Measurements from ENCODE around the gene MYT1. TPM values are rescaled to one million over a fixed set of nuclear protein-coding genes. Genes with fewer than 3 reads are reported as not detected.

The MYT1 gene
- total and polyA plus RNA-seq, 9 of the 15 experiments (the other 6 are each of a cell fraction or from before 2014, with no cell fraction given), result 0.02 to 0.12 (median 0.06) TPM; not detected in 4

DNA sequence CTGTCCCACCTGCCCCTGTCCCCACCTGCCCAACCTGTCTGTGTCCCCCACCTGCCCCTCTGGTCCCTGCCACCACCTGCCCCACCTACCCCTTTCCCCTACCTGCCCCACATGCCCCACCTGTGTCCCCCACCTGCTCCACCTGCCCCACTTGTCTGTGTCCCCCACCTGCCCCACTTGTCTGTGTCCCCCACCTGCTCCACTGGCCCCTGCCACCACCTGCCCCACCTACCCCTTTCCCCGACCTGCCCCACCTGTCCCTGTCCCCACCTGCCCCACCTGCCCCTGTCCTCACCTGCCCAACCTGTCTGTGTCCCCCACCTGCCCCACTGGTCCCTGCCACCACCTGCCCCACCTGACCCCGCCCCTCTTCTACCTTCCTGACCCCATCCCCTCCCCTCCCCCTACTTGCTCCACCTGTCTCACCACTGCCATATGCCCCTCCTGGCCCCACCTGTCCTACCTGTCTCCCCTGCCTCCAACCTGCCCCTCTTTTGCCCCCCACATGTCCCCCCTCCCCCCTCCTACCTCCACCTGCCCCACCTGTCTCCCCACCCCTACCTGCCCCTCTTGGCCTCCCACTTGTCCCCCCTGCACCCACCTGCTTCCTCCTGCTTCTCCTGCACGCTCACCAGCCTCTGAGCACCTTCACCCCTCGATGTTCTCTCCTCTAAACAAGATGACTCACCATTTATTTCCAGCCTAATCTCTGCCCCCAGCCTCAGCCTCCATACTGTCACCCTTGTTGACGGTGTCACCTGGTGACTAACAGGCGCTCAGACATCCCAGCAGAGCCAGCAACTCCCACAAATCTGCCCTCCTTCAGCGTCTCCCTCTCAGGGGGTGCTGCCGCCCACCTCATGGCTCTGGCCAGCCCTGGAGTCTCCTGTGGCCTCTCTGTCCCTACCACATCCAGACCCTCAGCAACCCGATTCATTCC is 5.6 kb upstream of the MYT1 start (continued):
- TF ChIP-seq CBFA2T3 (IDR thresholded peaks at IDR 0.05) (peak; percentile 32; the same call in 1 of the 2 replicates), TBL1XR1 (IDR thresholded peaks at IDR 0.05; ENCODE audit: low read length in 2 of 2) (no peak), RBM25 (IDR thresholded peaks at IDR 0.05; ENCODE audit: low read depth, low read length, severe bottlenecking) (no peak), CBFA2T2 (conservative IDR thresholded peaks at IDR 0.05) (0 out of 2 replicates have a peak, but pooled peaks have one; percentile 6)

DNA sequence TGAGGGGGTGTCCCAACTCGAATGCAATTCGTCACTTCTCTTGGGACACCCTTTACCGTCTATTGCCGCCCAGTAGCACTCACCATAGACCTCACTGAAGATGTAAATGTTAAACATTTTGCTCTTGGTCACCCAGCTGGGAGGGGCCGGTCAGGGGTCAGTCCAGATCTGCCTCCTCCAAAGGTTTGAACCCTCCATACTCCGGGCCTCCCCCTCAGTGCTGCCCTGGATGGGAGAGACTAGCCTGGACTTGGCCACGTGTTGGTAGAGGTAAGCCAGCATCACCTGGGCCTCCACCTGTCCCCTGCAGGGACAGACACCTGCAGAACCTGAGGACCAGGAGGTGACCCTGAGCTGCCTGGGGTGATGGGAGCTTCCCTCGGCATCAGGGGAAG is 5.0 kb upstream of the MYT1 start:
- no TSS peak for BruUV-seq (replicated peaks)
- WGBS (ENCODE audit: insufficient coverage, low coverage, missing lambda C conversion rate), result 2% methylated on average over 8 of the region's 8 CpGs
- Histone ChIP-seq H3K4me2 (ENCODE audit: insufficient read depth, low read length) (no peak overlapping the region), H3K4me1 (replicated peaks in 1 of 2; ENCODE audit: control insufficient read depth in 2 of 2, insufficient read depth in 2 of 2, low read length in 2 of 2) (peaks cover 0 to 18% of the 10 kb centered on the region in 2 experiments; a peak in 1 of 5 replicates), H3K27ac (ENCODE audit: extremely low read depth, low read depth, low read length) (no peak overlapping the region), H3K4me3 (no peak overlapping the region), H3K79me2 (ENCODE audit: control insufficient read depth, insufficient read depth, low read length) (no peaks in the 10 kb centered on the region), H3K36me3 (ENCODE audit: control insufficient read depth, insufficient read depth, low read length) (no peaks in the 10 kb centered on the region), H4K20me1 (replicated peaks; ENCODE audit: control insufficient read depth, insufficient read depth, low read length) (peaks cover 11% of the 10 kb centered on the region), H3K9ac (ENCODE audit: insufficient read depth in 1 of 2, low read depth in 2 of 2, low read length in 2 of 2) (no peak overlapping the region), H3K9me1 (ENCODE audit: control insufficient read depth, insufficient read depth, low read length) (peaks cover 2% of the 10 kb centered on the region), H2AFZ (ENCODE audit: low read depth, low read length) (no peak overlapping the region), H3K27me3 (ENCODE audit: control insufficient read depth in 2 of 2, insufficient read depth in 2 of 2, low read length in 2 of 2) (peaks cover 13 to 63% of the 10 kb centered on the region in 2 experiments), H3K9me3 (replicated peaks; ENCODE audit: control insufficient read depth, insufficient read depth, low read depth, low read length) (no peaks in the 10 kb centered on the region)
- intact Hi-C loops (cut with micrococcal nuclease) (no loop called here), in situ Hi-C loops (cut with MboI) (no loop called here)
- POLR2A ChIA-PET, result no interaction called here
- CTCF ChIA-PET (ENCODE audit: low intra/inter-chr PET ratio), result no interaction called here
- FAIRE-seq, result no peak
- DNase-seq (ENCODE audit: extremely low read depth in 1 of 4, low spot score in 3 of 4), result no peak
- no peak for ATAC-seq
- TF ChIP-seq MCM3 (IDR thresholded peaks at IDR 0.05) (no peak), ZNF707 (CRISPR knock-in tag; conservative IDR thresholded peaks at IDR 0.05) (no peak), ZNF354B (CRISPR knock-in tag; IDR thresholded peaks at IDR 0.05) (no peak), TRIM24 (IDR thresholded peaks at IDR 0.05) (no peak), PTRF (tag; IDR thresholded peaks at IDR 0.05) (no peak), ZNF551 (CRISPR knock-in tag; IDR thresholded peaks at IDR 0.05) (no peak), GABPB1 (CRISPR knock-in tag; IDR thresholded peaks at IDR 0.05) (no peak), TAL1 (IDR thresholded peaks at IDR 0.05) (no peak), ERF (CRISPR knock-in tag; IDR thresholded peaks at IDR 0.05) (no peak), ZFP36 (IDR thresholded peaks at IDR 0.05; ENCODE audit: low read depth, low read length, partially characterized antibody) (no peak), RBFOX2 (IDR thresholded peaks at IDR 0.05; ENCODE audit: low read depth, low read length) (no peak)
- TF ChIP-seq, protein P1, sequence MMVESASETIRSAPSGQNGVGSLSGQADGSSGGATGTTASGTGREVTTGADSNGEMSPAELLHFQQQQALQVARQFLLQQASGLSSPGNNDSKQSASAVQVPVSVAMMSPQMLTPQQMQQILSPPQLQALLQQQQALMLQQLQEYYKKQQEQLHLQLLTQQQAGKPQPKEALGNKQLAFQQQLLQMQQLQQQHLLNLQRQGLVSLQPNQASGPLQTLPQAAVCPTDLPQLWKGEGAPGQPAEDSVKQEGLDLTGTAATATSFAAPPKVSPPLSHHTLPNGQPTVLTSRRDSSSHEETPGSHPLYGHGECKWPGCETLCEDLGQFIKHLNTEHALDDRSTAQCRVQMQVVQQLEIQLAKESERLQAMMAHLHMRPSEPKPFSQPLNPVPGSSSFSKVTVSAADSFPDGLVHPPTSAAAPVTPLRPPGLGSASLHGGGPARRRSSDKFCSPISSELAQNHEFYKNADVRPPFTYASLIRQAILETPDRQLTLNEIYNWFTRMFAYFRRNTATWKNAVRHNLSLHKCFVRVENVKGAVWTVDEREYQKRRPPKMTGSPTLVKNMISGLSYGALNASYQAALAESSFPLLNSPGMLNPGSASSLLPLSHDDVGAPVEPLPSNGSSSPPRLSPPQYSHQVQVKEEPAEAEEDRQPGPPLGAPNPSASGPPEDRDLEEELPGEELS (CRISPR knock-in tag; IDR thresholded peaks at IDR 0.05; ENCODE audit: borderline replicate concordance), result no peak
- TF ChIP-seq, protein P2, sequence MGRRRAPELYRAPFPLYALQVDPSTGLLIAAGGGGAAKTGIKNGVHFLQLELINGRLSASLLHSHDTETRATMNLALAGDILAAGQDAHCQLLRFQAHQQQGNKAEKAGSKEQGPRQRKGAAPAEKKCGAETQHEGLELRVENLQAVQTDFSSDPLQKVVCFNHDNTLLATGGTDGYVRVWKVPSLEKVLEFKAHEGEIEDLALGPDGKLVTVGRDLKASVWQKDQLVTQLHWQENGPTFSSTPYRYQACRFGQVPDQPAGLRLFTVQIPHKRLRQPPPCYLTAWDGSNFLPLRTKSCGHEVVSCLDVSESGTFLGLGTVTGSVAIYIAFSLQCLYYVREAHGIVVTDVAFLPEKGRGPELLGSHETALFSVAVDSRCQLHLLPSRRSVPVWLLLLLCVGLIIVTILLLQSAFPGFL (CRISPR knock-in tag; IDR thresholded peaks at IDR 0.05), result no peak
- TF ChIP-seq, protein P3, sequence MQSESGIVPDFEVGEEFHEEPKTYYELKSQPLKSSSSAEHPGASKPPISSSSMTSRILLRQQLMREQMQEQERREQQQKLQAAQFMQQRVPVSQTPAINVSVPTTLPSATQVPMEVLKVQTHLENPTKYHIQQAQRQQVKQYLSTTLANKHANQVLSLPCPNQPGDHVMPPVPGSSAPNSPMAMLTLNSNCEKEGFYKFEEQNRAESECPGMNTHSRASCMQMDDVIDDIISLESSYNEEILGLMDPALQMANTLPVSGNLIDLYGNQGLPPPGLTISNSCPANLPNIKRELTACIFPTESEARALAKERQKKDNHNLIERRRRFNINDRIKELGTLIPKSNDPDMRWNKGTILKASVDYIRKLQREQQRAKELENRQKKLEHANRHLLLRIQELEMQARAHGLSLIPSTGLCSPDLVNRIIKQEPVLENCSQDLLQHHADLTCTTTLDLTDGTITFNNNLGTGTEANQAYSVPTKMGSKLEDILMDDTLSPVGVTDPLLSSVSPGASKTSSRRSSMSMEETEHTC (IDR thresholded peaks at IDR 0.05), result no peak
